Measurements from ENCODE around the gene RIC3. TPM values are rescaled to one million over a fixed set of nuclear protein-coding genes. Genes with fewer than 3 reads are reported as not detected.

Gene RIC3
- total RNA-seq, 1 experiment from 2014 or later = 0.38 TPM

- CTCF ChIA-PET = interaction anchor here (1.2 to 1.5 kb wide), 2 partner anchors 35 kb away, joined by 5 to 6 read pairs; no protein-coding TSS in a partner anchor
- DNase-seq = no peak
- intact Hi-C loops (cut with micrococcal nuclease; ENCODE audit: unreplicated experiment) = no loop called here
- H3K4me1 Mint-ChIP-seq (ENCODE audit: low read depth, unreplicated experiment) = peaks cover 10% of the 10 kb centered on the region
- peaks cover 88% of the 10 kb centered on the region for H3K27me3 Mint-ChIP-seq (ENCODE audit: unreplicated experiment)
- no peak for TF ChIP-seq CTCF (IDR thresholded peaks at IDR 0.05; ENCODE audit: unreplicated experiment)
- no peaks in the 10 kb centered on the region for H3K9me3 Mint-ChIP-seq (ENCODE audit: low read depth, unreplicated experiment)
- no peak overlapping the region for H3K27ac Mint-ChIP-seq (ENCODE audit: unreplicated experiment)
- H3K36me3 Mint-ChIP-seq (ENCODE audit: insufficient read depth, unreplicated experiment) = no peaks in the 10 kb centered on the region
- H3K4me3 Mint-ChIP-seq (ENCODE audit: low read depth, unreplicated experiment) = no peak overlapping the region
- BruUV-seq (replicated peaks) = no TSS peak
Observed at GRCh38 chr11:8067929-8068575, 100.8 kb downstream of the RIC3 start.

GRCh38 chr11:8067567-8067928, 101.3 kb downstream of the RIC3 start:
- H3K9me3 Mint-ChIP-seq (ENCODE audit: low read depth, unreplicated experiment) = no peaks in the 10 kb centered on the region
- no peak overlapping the region for H3K4me3 Mint-ChIP-seq (ENCODE audit: low read depth, unreplicated experiment)
- no peak overlapping the region for H3K27ac Mint-ChIP-seq (ENCODE audit: unreplicated experiment)
- DNase-seq = no peak
- no TSS peak for BruUV-seq (replicated peaks)
- intact Hi-C loops (cut with micrococcal nuclease; ENCODE audit: unreplicated experiment) = no loop called here
- H3K36me3 Mint-ChIP-seq (ENCODE audit: insufficient read depth, unreplicated experiment) = no peaks in the 10 kb centered on the region
- H3K27me3 Mint-ChIP-seq (ENCODE audit: unreplicated experiment) = peaks cover 83% of the 10 kb centered on the region
- no peak for TF ChIP-seq CTCF (IDR thresholded peaks at IDR 0.05; ENCODE audit: unreplicated experiment)
- CTCF ChIA-PET = interaction anchor here (1.5 to 1.6 kb wide), 2 partner anchors 31 to 34 kb away, joined by 6 read pairs; no protein-coding TSS in a partner anchor
- H3K4me1 Mint-ChIP-seq (ENCODE audit: low read depth, unreplicated experiment) = peaks cover 10% of the 10 kb centered on the region

- Mint-ChIP-seq H3K27me3 (ENCODE audit: unreplicated experiment) (peaks cover 82% of the 10 kb centered on the region), H3K27ac (ENCODE audit: unreplicated experiment) (no peak overlapping the region), H3K4me3 (ENCODE audit: low read depth, unreplicated experiment) (no peak overlapping the region), H3K36me3 (ENCODE audit: insufficient read depth, unreplicated experiment) (no peaks in the 10 kb centered on the region), H3K9me3 (ENCODE audit: low read depth, unreplicated experiment) (no peaks in the 10 kb centered on the region), H3K4me1 (ENCODE audit: low read depth, unreplicated experiment) (peaks cover 10% of the 10 kb centered on the region)
- DNase-seq = no peak
- CTCF ChIA-PET = interaction anchor here (1.5 to 1.6 kb wide), 2 partner anchors 32 to 34 kb away, joined by 6 read pairs; no protein-coding TSS in a partner anchor
- intact Hi-C loops (cut with micrococcal nuclease; ENCODE audit: unreplicated experiment) = no loop called here
- no peak for TF ChIP-seq CTCF (IDR thresholded peaks at IDR 0.05; ENCODE audit: unreplicated experiment)
- BruUV-seq (replicated peaks) = no TSS peak
Observed at GRCh38 chr11:8066911-8067455, 101.8 kb downstream of the RIC3 start.

GRCh38 chr11:8066036-8066910, 102.6 kb downstream of the RIC3 start:
- Mint-ChIP-seq H3K27me3 (ENCODE audit: unreplicated experiment) (peaks cover 82% of the 10 kb centered on the region), H3K27ac (ENCODE audit: unreplicated experiment) (no peak overlapping the region), H3K36me3 (ENCODE audit: insufficient read depth, unreplicated experiment) (no peaks in the 10 kb centered on the region), H3K4me1 (ENCODE audit: low read depth, unreplicated experiment) (peaks cover 10% of the 10 kb centered on the region), H3K4me3 (ENCODE audit: low read depth, unreplicated experiment) (no peak overlapping the region), H3K9me3 (ENCODE audit: low read depth, unreplicated experiment) (no peaks in the 10 kb centered on the region)
- DNase-seq = no peak
- intact Hi-C loops (cut with micrococcal nuclease; ENCODE audit: unreplicated experiment) = no loop called here
- TF ChIP-seq CTCF (IDR thresholded peaks at IDR 0.05; ENCODE audit: unreplicated experiment) = no peak
- CTCF ChIA-PET = interaction anchor here (1.5 to 1.6 kb wide), 2 partner anchors 32 to 33 kb away, joined by 6 read pairs; no protein-coding TSS in a partner anchor
- BruUV-seq (replicated peaks) = no TSS peak
